Mesendoderm (in vitro differentiated cells): ENCODE data around the gene TET1.
A peak's percentile ranks its signal among the peaks of the same experiment; 100 is the strongest.
"Not testable (repeated sequence)": the region's sequence is repeated elsewhere in the genome, so short reads cannot be mapped to it uniquely, and the experiment has no call there.

Experiments
- DNase-seq: peaks from one replicate; pipeline ENCODE4 v3.0.0; 2013
- H2AK5ac ChIP-seq: 2 replicates; pipeline ENCODE4 v1.6.1; 2013; ENCODE audit warnings: low read length, inconsistent platforms
- H2BK120ac ChIP-seq: 2 replicates; pipeline ENCODE4 v1.6.1; 2013; ENCODE audit warnings: low read depth, mild to moderate bottlenecking, low read length, moderate library complexity, mixed read lengths
- H2BK15ac ChIP-seq: replicated peaks from 2 replicates; pipeline ENCODE4 v1.6.1; 2013; ENCODE audit warnings: low read depth, mild to moderate bottlenecking, moderate library complexity
- H2BK5ac ChIP-seq: 2 replicates; pipeline ENCODE4 v1.6.1; 2013; ENCODE audit warnings: low read length, inconsistent platforms
- H3K18ac ChIP-seq: 2 replicates; pipeline ENCODE4 v1.6.1; 2013; ENCODE audit warnings: mild to moderate bottlenecking, low read length, mixed read lengths
- H3K23ac ChIP-seq: one replicate; pipeline ENCODE4 v1.6.1; 2013; ENCODE audit warnings: low read length
- H3K27ac ChIP-seq: 2 replicates; pipeline ENCODE4 v1.5.1; 2013; ENCODE audit warnings: low read depth, mild to moderate bottlenecking, inconsistent platforms, low read length, moderate library complexity
- H3K27me3 ChIP-seq: 2 replicates; pipeline ENCODE4 v1.6.1; 2013; ENCODE audit warnings: low read length, control low read depth, mild to moderate bottlenecking, inconsistent platforms; ENCODE audit not compliant: insufficient read depth, poor library complexity
- H3K36me3 ChIP-seq: 2 replicates; pipeline ENCODE4 v1.6.1; 2013; ENCODE audit warnings: low read length, inconsistent platforms; ENCODE audit not compliant: control insufficient read depth, insufficient read depth
- H3K4ac ChIP-seq: one replicate; pipeline ENCODE4 v1.6.1; 2013; ENCODE audit warnings: low read depth, mild to moderate bottlenecking, low read length, moderate library complexity
- H3K4me1 ChIP-seq: 2 replicates; pipeline ENCODE4 v1.6.1; 2013; ENCODE audit warnings: low read depth, low read length, inconsistent platforms; ENCODE audit not compliant: control insufficient read depth
- H3K4me2 ChIP-seq: 2 replicates; pipeline ENCODE4 v1.6.1; 2013; ENCODE audit warnings: low read length
- H3K4me3 ChIP-seq: 2 replicates; pipeline ENCODE4 v1.5.1; 2013; ENCODE audit warnings: mild to moderate bottlenecking, low read length
- H3K56ac ChIP-seq: one replicate; pipeline ENCODE4 v1.6.1; 2013; ENCODE audit warnings: low read length
- H3K79me1 ChIP-seq: 2 replicates; pipeline ENCODE4 v1.6.1; 2013; ENCODE audit warnings: low read length, inconsistent platforms
- H3K79me2 ChIP-seq: 2 replicates; pipeline ENCODE4 v1.6.1; 2013; ENCODE audit warnings: mild to moderate bottlenecking, low read length; ENCODE audit not compliant: control insufficient read depth, insufficient read depth
- H3K9ac ChIP-seq: 2 replicates; pipeline ENCODE4 v1.6.1; 2013; ENCODE audit warnings: low read length, inconsistent platforms
- H4K5ac ChIP-seq: one replicate; pipeline ENCODE4 v1.6.1; 2013; ENCODE audit warnings: low read length
- H4K8ac ChIP-seq: one replicate; pipeline ENCODE4 v1.6.1; 2013; ENCODE audit warnings: low read depth, mild to moderate bottlenecking, control low read depth, low read length, moderate library complexity
- WGBS: extraction: QIAGEN DNeasy Blood & Tissue Kit; methylation state at CpG from one replicate; pipeline ENCODE4 v1.1.7; 2013; ENCODE audit warnings: low lambda C conversion rate, missing lambda C conversion rate; ENCODE audit not compliant: insufficient coverage; ENCODE audit errors: extremely low coverage; 5-methylcytosine and 5-hydroxymethylcytosine counted together

Gene TET1

GRCh38 chr10:68633281-68633680, 73.1 kb downstream of the TET1 start:
- no peak overlapping the region for H2AK5ac ChIP-seq
- H3K18ac ChIP-seq = no peak overlapping the region
- no CpG with 5 or more reads among the region's 4 CpGs for WGBS
- H3K56ac ChIP-seq = no peak overlapping the region
- no peak overlapping the region for H3K4me2 ChIP-seq
- H3K4ac ChIP-seq = no peak overlapping the region
- H2BK15ac ChIP-seq = no peak overlapping the region
- no peak overlapping the region for H2BK120ac ChIP-seq
- no peak overlapping the region for H2BK5ac ChIP-seq
- no peak overlapping the region for H4K8ac ChIP-seq
- H3K79me2 ChIP-seq = no peaks in the 10 kb centered on the region
- no peak overlapping the region for H3K4me3 ChIP-seq
- H4K5ac ChIP-seq = no peak overlapping the region
- peaks cover 4% of the 10 kb centered on the region for H3K79me1 ChIP-seq
- H3K27me3 ChIP-seq = no peaks in the 10 kb centered on the region
- H3K36me3 ChIP-seq = peaks cover 1% of the 10 kb centered on the region
- H3K23ac ChIP-seq = no peak overlapping the region
- no peaks in the 10 kb centered on the region for H3K4me1 ChIP-seq
- DNase-seq = no peak
- no peak overlapping the region for H3K27ac ChIP-seq
- no peak overlapping the region for H3K9ac ChIP-seq

DNA sequence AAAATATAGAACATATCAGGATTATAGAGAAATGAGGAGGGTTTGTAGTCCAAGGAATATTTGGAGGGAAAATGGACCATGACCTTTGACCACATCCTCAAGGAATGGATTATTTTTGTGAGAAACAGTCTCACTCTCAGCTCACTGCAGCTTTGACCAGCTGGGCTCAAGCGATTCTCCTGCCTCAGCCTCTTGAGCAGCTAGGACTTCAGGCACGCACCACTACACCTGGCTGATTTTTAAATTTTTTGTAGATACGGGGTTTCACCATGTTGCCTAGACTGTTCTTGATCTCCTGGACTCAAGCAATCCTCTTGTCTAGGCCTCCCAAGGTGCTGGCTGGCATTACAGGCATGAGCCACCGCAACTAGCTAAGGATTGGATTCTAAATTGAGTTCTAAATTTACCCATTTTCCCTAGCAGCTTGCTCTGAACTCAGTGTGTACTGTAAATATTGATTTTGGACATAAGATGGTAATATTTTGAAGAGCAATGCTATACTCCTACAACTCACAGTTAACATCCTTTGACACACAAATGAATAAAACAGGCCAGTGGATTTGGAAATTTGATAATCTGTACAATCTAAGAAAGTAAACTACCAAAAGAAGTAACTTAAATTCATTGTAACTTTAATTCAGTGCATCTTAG, 73.8 kb downstream of the TET1 start:
- H3K18ac ChIP-seq = no peak overlapping the region
- no peak overlapping the region for H3K56ac ChIP-seq
- H3K23ac ChIP-seq = no peak overlapping the region
- no peak overlapping the region for H2BK120ac ChIP-seq
- no CpG with 5 or more reads among the region's 4 CpGs for WGBS
- no peak overlapping the region for H3K27ac ChIP-seq
- no peaks in the 10 kb centered on the region for H3K4me1 ChIP-seq
- no peaks in the 10 kb centered on the region for H3K27me3 ChIP-seq
- no peak overlapping the region for H4K5ac ChIP-seq
- no peak overlapping the region for H2BK15ac ChIP-seq
- H3K4me3 ChIP-seq = no peak overlapping the region
- H3K9ac ChIP-seq = no peak overlapping the region
- H2BK5ac ChIP-seq = no peak overlapping the region
- H3K4ac ChIP-seq = no peak overlapping the region
- no peak overlapping the region for H2AK5ac ChIP-seq
- H3K79me2 ChIP-seq = no peaks in the 10 kb centered on the region
- H3K4me2 ChIP-seq = no peak overlapping the region
- H4K8ac ChIP-seq = no peak overlapping the region
- H3K79me1 ChIP-seq = peaks cover 2% of the 10 kb centered on the region
- no peak for DNase-seq
- H3K36me3 ChIP-seq = no peaks in the 10 kb centered on the region

DNA sequence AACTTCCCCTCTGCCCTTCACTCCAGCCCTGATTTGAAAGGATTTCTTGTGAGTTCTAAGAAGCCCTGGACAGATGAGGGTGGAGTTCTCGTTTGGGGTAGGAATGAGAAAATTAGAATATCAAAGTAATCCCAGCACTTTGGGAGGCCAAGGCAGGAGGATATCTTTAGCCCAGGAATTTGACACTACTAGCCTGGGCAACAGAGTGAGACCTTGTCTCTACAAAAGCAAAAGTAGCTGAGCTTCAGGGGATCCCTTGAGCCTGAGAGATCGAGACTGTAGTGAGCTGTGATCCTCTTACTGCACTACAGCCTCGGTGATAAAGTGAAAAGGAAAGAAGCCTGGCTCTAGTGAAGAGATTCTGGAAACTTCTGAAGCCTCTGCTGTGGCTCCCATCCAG, 76.2 kb downstream of the TET1 start:
- no peak overlapping the region for H2AK5ac ChIP-seq
- H3K79me1 ChIP-seq = peaks cover 1% of the 10 kb centered on the region
- no peaks in the 10 kb centered on the region for H3K27me3 ChIP-seq
- H4K8ac ChIP-seq = no peak overlapping the region
- WGBS = no CpG with 5 or more reads among the region's 3 CpGs
- H3K18ac ChIP-seq = peak overlapping the region; percentile 44
- no peak overlapping the region for H2BK15ac ChIP-seq
- H3K4me3 ChIP-seq = no peak overlapping the region
- H3K4ac ChIP-seq = no peak overlapping the region
- peak overlapping the region; percentile 12 for H3K56ac ChIP-seq
- no peak overlapping the region for H2BK5ac ChIP-seq
- H3K27ac ChIP-seq = no peak overlapping the region
- no peak overlapping the region for H4K5ac ChIP-seq
- H3K36me3 ChIP-seq = no peaks in the 10 kb centered on the region
- no peaks in the 10 kb centered on the region for H3K79me2 ChIP-seq
- H3K4me1 ChIP-seq = no peaks in the 10 kb centered on the region
- no peak overlapping the region for H3K9ac ChIP-seq
- peak; percentile 73 for DNase-seq
- no peak overlapping the region for H3K4me2 ChIP-seq
- no peak overlapping the region for H3K23ac ChIP-seq
- peak overlapping the region; percentile 76 for H2BK120ac ChIP-seq

GRCh38 chr10:68643550-68643949, 83.4 kb downstream of the TET1 start:
- not testable (repeated sequence) for H2AK5ac ChIP-seq, H3K79me1 ChIP-seq, H3K4ac ChIP-seq, H3K4me1 ChIP-seq, H3K36me3 ChIP-seq, H3K27me3 ChIP-seq, H4K8ac ChIP-seq, H3K56ac ChIP-seq, H2BK5ac ChIP-seq, DNase-seq, H2BK120ac ChIP-seq, H3K27ac ChIP-seq, H3K4me2 ChIP-seq, H3K18ac ChIP-seq, H3K23ac ChIP-seq, H3K79me2 ChIP-seq, H3K9ac ChIP-seq, H4K5ac ChIP-seq, H2BK15ac ChIP-seq, H3K4me3 ChIP-seq
- 100% methylated on average over 1 of the region's 5 CpGs for WGBS

DNA sequence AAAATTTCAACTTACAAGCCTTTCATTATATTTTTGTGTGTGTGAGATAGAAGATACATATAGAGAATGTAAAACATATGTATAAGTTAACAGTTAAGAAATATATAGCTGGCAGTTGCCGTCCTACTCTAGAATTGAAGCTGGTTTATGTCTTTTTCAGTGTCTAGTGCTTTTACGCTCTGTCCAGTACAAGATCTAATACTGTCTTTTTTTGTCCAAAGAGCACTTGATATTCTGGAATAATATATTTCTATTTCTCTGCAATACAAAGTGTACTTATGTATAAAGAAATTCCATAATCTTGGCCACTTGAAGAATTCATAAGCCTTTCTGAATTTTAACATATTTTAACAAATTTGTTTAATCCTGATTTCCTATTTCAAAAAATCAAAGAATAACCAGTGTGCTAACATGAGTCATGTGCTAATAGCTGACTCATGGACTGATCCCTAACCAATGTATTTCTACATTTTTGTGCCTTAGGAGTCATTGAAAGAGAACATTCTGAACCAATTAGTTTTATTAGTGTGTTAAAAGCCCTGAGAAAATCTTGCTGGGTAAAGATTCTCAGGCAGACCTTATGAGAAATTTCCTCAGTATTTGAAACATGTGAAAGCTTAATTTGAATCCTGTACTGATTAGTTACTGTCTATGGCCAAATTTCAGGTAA, 87.7 kb downstream of the TET1 start:
- H3K4me2 ChIP-seq = no peak overlapping the region
- H4K5ac ChIP-seq = no peak overlapping the region
- no peaks in the 10 kb centered on the region for H3K27me3 ChIP-seq
- no peak overlapping the region for H2BK5ac ChIP-seq
- no peak overlapping the region for H3K56ac ChIP-seq
- DNase-seq = no peak
- no peaks in the 10 kb centered on the region for H3K4me1 ChIP-seq
- H2BK15ac ChIP-seq = no peak overlapping the region
- no peak overlapping the region for H4K8ac ChIP-seq
- no peak overlapping the region for H3K4ac ChIP-seq
- H3K79me1 ChIP-seq = no peaks in the 10 kb centered on the region
- H3K79me2 ChIP-seq = peaks cover 5% of the 10 kb centered on the region
- H3K4me3 ChIP-seq = no peak overlapping the region
- H3K23ac ChIP-seq = no peak overlapping the region
- H3K36me3 ChIP-seq = peaks cover 2% of the 10 kb centered on the region
- H3K18ac ChIP-seq = no peak overlapping the region
- no CpG with 5 or more reads among the region's 2 CpGs for WGBS
- no peak overlapping the region for H2AK5ac ChIP-seq
- no peak overlapping the region for H2BK120ac ChIP-seq
- H3K27ac ChIP-seq = no peak overlapping the region
- no peak overlapping the region for H3K9ac ChIP-seq
